HEK293T (cell line): ENCODE results near the gene MMP17.

Experiments
- CTCF ChIA-PET: fragments of 350-600 bp; formaldehyde crosslinking; extraction: SDS; loops from one replicate; lab custom pipeline; 2021; ENCODE audit warnings: antibody characterized with exemption, inconsistent platforms; lab: Yijun Ruan, JAX
- POLR2A ChIA-PET: fragments of 350-600 bp; formaldehyde crosslinking; extraction: SDS; loops from one replicate; lab custom pipeline; 2020; ENCODE audit warnings: antibody characterized with exemption, inconsistent platforms; lab: Yijun Ruan, JAX
- DNase-seq: peaks from one replicate; pipeline ENCODE4 v3.0.0; 2012; ENCODE audit warnings: mixed read lengths; ENCODE audit errors: extremely low spot score
- ARNT ChIP-seq: fragments of 450-650 bp; IDR thresholded peaks from 2 replicates; pipeline ENCODE4 v1.6.1; 2017; ENCODE audit warnings: mild to moderate bottlenecking
- BHLHE40 ChIP-seq: fragments of 450-650 bp; IDR thresholded peaks from 2 replicates; pipeline ENCODE4 v1.6.1; 2016; ENCODE audit warnings: mild to moderate bottlenecking, moderate library complexity, borderline replicate concordance
- CTBP1 ChIP-seq: fragments of 450-650 bp; IDR thresholded peaks from 2 replicates; pipeline ENCODE4 v1.6.1; 2016; ENCODE audit warnings: borderline replicate concordance
- ELF4 ChIP-seq: fragments of 450-650 bp; IDR thresholded peaks from 2 replicates; pipeline ENCODE4 v1.6.1; 2017; ENCODE audit warnings: antibody characterized with exemption
- FOXA1 ChIP-seq: fragments of 450-650 bp; IDR thresholded peaks from 2 replicates; pipeline ENCODE4 v1.6.1; 2016; ENCODE audit warnings: mild to moderate bottlenecking
- FOXK2 ChIP-seq: fragments of 450-650 bp; IDR thresholded peaks from 2 replicates; pipeline ENCODE4 v1.6.1; 2016; ENCODE audit warnings: mild to moderate bottlenecking
- FOXM1 ChIP-seq: fragments of 450-650 bp; IDR thresholded peaks from 2 replicates; pipeline ENCODE4 v1.6.1; 2017; ENCODE audit warnings: mild to moderate bottlenecking, borderline replicate concordance
- HDGF ChIP-seq: fragments of 450-650 bp; IDR thresholded peaks from 2 replicates; pipeline ENCODE4 v1.6.1; 2017; ENCODE audit warnings: antibody characterized with exemption, borderline replicate concordance
- L3MBTL2 ChIP-seq: fragments of 450-650 bp; conservative IDR thresholded peaks from 2 replicates; pipeline ENCODE4 v1.6.1; 2016; ENCODE audit warnings: mild to moderate bottlenecking
- LEF1 ChIP-seq: fragments of 450-650 bp; IDR thresholded peaks from 2 replicates; pipeline ENCODE4 v1.6.1; 2017; ENCODE audit warnings: mild to moderate bottlenecking, borderline replicate concordance
- NFRKB ChIP-seq: fragments of 450-650 bp; IDR thresholded peaks from 2 replicates; pipeline ENCODE4 v1.6.1; 2016; ENCODE audit warnings: mild to moderate bottlenecking, moderate library complexity
- SP1 ChIP-seq: fragments of 450-650 bp; IDR thresholded peaks from 2 replicates; pipeline ENCODE4 v1.6.1; 2017
- SUZ12 ChIP-seq: fragments of 450-650 bp; IDR thresholded peaks from 2 replicates; pipeline ENCODE4 v1.6.1; 2016; ENCODE audit warnings: mild to moderate bottlenecking
- TARDBP ChIP-seq: fragments of 450-650 bp; IDR thresholded peaks from 2 replicates; pipeline ENCODE4 v1.6.1; 2016
- ZNF384 ChIP-seq: fragments of 450-650 bp; IDR thresholded peaks from 2 replicates; pipeline ENCODE4 v1.6.1; 2016
- TF ChIP-seq, protein P1 (sequence below): fragments of 450-650 bp; IDR thresholded peaks from 2 replicates; pipeline ENCODE4 v1.6.1; 2016

MMP17 gene

DNA sequence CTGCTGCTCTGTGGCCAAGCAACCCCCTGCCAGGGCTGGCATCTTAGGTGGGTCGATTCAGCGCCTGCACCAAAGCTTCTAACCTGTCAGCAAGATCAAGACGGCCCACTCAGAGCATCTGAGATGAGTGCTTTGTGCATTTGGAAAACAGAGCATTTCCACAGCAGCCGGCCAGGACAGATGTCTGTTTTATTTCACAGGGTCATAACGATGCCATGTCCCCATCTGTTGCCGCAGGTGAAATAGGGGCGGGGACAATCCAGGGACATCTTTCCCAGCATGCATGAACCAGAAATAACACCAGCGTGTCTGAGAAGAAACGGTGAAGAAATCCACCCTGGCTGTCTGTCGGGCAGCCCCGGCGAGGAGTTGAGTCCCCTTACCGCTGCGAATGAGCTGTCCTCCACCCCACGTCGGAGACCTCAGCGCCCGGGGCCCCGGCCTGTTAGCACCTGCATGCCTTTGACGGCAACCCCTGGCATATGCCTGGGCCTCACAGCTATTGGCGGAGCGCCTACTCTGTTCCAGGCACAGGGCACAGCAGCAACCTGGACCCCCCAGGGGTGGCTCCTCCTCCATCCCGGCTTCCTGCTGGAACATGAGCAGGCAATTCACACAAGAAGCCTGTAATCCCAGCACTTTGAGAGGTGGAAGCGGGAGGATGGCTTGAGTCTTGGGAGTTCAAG lies 35.7 kb downstream of the MMP17 start:
- CTCF ChIA-PET: no interaction called here
- POLR2A ChIA-PET: no interaction called here
- no peak for DNase-seq
- no peak for TF ChIP-seq SUZ12
- no peak for TF ChIP-seq ELF4
- TF ChIP-seq LEF1: no peak
- no peak for TF ChIP-seq ARNT
- TF ChIP-seq NFRKB: no peak

DNA sequence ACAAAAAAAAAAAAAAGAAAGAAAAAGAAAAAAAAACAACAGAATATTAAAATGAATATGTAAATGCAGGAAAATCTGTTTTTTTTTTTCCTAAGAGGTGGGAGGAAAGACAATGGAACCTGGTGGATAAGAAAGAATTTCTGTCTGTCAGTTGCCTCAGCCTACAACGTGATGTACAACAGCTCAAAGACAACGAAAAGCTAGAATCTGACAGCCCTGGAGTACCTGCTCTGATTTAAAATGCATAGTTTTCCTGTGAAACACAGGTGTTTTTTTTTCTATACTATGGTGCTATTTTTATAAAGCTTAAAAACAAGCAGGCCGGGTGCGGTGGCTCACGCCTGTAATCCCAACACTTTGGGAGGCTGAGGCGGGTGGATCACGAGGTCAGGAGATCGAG lies 36.3 kb downstream of the MMP17 start:
- TF ChIP-seq ELF4 (no peak), L3MBTL2 (no peak), TARDBP (no peak), LEF1 (no peak), SUZ12 (no peak), FOXM1 (no peak)
- no peak for DNase-seq
- POLR2A ChIA-PET: no interaction called here
- CTCF ChIA-PET: no interaction called here

DNA sequence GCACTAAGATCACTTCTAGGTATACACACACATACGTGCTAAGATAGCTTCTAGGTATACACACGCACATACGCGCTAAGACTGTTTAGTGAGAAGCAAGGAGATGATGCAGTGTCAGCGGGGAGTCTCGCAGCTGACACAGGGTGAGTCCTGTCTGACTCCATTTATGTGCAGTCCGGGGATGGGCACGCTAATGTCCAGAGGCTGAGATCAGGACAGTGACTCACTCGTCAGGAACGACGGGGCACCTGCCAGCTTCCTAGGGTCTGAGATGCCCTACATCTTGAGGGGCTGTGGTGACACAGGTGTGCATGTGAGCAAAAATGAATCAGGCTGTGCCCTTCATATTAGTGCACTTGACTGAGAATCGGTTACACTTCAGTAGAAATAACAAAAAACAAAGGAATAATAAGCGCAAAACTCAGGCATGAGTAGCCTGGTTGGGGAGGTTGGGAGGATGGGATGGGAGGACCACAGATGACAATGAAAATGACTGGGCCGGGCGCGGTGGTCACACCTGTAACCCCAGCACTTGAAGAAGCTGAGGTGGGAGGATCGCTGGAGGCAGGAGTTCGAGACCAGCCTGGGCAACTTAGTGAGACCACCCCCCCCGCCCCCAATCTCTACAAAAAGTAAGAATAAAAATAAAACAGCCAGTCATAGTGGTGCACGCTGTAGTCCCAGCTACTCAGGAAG lies 37.1 kb downstream of the MMP17 start:
- POLR2A ChIA-PET: no interaction called here
- DNase-seq: no peak
- CTCF ChIA-PET: no interaction called here
- TF ChIP-seq FOXM1: no peak
- TF ChIP-seq TARDBP: no peak
- no peak for TF ChIP-seq L3MBTL2
- TF ChIP-seq ELF4: no peak
- no peak for TF ChIP-seq NFRKB
- TF ChIP-seq SUZ12: no peak
- no peak for TF ChIP-seq BHLHE40
- no peak for TF ChIP-seq CTBP1
- no peak for TF ChIP-seq FOXA1
- no peak for TF ChIP-seq LEF1
- TF ChIP-seq SP1: no peak
- TF ChIP-seq, protein P1, sequence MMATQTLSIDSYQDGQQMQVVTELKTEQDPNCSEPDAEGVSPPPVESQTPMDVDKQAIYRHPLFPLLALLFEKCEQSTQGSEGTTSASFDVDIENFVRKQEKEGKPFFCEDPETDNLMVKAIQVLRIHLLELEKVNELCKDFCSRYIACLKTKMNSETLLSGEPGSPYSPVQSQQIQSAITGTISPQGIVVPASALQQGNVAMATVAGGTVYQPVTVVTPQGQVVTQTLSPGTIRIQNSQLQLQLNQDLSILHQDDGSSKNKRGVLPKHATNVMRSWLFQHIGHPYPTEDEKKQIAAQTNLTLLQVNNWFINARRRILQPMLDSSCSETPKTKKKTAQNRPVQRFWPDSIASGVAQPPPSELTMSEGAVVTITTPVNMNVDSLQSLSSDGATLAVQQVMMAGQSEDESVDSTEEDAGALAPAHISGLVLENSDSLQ: no peak
- no peak for TF ChIP-seq ARNT
- TF ChIP-seq FOXK2: no peak

DNA sequence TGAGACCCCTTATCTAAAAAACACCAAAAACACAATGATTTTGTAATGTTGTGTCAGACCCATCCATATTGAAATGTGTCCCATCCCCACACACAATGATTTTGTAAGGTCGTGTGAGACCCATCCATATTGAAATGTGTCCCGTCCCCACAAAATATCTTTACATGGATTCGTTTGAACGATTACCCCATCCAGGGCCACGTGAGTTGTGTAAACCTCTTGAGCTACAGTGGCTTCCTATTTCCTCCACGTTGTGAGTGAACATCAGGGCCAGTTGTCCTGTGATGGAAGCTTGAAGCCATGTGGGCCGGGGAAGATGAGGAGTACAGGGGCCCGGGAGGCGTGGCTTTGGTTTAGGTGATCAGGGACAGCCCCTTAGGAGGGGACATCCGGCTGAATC lies 39.3 kb downstream of the MMP17 start:
- CTCF ChIA-PET: no interaction called here
- peak; percentile 4 for DNase-seq
- no peak for TF ChIP-seq NFRKB
- TF ChIP-seq FOXK2: no peak
- POLR2A ChIA-PET: no interaction called here

DNA sequence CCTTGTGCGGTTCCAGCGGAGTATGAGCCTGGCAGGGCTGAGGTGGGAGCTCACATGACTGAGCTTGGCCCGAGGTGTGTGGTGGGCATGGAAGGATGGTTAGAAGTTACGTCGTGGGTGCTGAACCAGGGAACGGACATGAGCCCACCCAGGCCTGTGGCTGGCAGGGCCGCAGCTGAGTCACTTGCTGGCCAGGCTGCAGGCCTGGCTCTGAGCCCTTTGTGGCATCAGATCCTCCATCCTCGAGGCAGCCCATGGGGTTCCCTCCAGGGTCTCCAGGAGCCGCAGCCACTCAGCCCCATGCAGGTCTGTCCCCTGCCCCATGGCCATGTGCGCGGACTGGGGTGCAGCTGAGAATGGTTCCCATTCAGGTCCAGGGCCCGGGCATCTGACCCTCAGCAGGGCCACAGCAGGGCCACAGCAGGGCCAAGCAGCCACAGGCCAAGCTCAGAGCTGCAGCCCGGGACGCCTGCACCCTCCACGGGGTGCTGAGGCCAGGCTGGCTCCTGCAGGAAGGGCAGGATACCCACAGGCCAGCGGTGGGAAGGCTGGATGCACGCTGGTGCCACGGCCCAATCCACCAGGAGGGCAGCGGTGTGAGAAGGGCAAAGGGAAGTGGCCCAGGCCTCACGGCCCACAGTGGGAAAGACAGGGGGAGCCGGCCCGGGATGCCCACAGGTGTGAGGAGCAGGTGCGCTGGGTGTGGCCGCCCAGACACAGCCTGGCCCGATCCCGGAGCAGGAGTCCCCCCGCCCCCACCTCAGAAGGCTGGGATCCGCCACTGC lies 39.9 kb downstream of the MMP17 start:
- POLR2A ChIA-PET: no interaction called here
- TF ChIP-seq ZNF384: no peak
- DNase-seq: peak; percentile 4
- CTCF ChIA-PET: no interaction called here

DNA sequence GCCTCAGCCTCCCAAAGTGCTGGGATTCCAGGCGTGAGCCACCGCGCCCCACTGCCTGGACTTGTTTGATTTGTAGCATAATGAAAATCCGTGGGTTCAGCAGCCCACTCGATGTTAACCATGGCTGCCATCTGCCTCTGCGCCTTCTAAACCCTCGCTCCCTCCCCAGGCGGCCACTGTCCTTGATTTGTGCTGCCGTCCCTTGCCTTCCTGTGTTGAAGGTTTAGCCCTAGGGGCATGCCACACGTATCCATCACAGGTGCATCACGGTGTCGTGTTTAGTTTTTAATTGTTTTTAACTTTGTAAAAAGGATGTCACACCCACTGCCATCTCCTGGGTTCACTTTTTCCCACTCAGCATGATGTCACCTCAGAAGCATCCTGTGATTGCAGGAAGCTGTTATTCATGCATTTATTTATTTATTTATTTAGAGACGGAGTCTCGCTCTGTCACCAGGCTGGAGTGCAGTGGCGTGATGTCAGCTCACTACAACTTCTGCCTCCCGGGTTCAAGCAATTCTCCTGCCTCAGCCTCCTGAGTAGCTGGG lies 41.8 kb downstream of the MMP17 start:
- CTCF ChIA-PET: no interaction called here
- no peak for TF ChIP-seq NFRKB
- no peak for TF ChIP-seq ARNT
- no peak for TF ChIP-seq FOXA1
- no peak for TF ChIP-seq TARDBP
- no peak for TF ChIP-seq SP1
- TF ChIP-seq ELF4: no peak
- no peak for TF ChIP-seq FOXK2
- TF ChIP-seq HDGF: no peak
- TF ChIP-seq BHLHE40: no peak
- no peak for TF ChIP-seq CTBP1
- no peak for TF ChIP-seq FOXM1
- no peak for TF ChIP-seq L3MBTL2
- TF ChIP-seq ZNF384: no peak
- no peak for TF ChIP-seq SUZ12
- TF ChIP-seq, protein P1: no peak
- no peak for TF ChIP-seq LEF1
- peak; percentile 8 for DNase-seq
- POLR2A ChIA-PET: interaction anchor here (1.2 kb wide), 1 partner anchor 9 kb away, joined by 4 read pairs; no protein-coding TSS in a partner anchor

DNA sequence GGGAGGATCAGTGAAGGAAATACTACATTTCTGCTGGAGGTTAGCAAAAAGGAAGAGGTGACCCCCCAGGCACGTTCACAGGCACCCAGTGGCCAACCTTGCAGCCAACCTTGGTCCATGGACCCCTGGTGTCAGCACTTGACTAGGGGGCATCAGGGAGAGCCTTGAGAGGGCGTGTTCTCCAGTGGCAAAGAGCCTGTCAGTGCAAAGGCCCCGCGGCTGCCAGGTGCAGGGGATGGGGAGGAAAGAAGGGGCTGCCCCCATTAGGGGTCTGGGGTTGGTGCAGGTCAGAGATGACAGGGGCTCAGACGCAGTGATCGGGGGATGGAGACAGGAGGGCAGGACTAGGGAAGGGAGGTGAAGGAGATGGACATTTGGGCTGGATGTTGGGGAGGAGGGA lies 43.5 kb downstream of the MMP17 start:
- TF ChIP-seq HDGF: no peak
- TF ChIP-seq ELF4: no peak
- no peak for TF ChIP-seq NFRKB
- TF ChIP-seq CTBP1: no peak
- TF ChIP-seq FOXM1: no peak
- TF ChIP-seq FOXA1: no peak
- TF ChIP-seq, protein P1: no peak
- no peak for TF ChIP-seq BHLHE40
- no peak for TF ChIP-seq ZNF384
- TF ChIP-seq SP1: no peak
- no peak for TF ChIP-seq SUZ12
- no peak for TF ChIP-seq LEF1
- TF ChIP-seq L3MBTL2: no peak
- no peak for TF ChIP-seq FOXK2
- TF ChIP-seq TARDBP: no peak
- no peak for TF ChIP-seq ARNT
- CTCF ChIA-PET: no interaction called here
- POLR2A ChIA-PET: no interaction called here
- DNase-seq: peak; percentile 3
